ENCODE results near the gene ABHD3.
"Not testable (repeated sequence)": the region's sequence is repeated elsewhere in the genome, so short reads cannot be mapped to it uniquely, and the experiment has no call there.

The ABHD3 gene, protein sequence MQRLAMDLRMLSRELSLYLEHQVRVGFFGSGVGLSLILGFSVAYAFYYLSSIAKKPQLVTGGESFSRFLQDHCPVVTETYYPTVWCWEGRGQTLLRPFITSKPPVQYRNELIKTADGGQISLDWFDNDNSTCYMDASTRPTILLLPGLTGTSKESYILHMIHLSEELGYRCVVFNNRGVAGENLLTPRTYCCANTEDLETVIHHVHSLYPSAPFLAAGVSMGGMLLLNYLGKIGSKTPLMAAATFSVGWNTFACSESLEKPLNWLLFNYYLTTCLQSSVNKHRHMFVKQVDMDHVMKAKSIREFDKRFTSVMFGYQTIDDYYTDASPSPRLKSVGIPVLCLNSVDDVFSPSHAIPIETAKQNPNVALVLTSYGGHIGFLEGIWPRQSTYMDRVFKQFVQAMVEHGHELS

DNA sequence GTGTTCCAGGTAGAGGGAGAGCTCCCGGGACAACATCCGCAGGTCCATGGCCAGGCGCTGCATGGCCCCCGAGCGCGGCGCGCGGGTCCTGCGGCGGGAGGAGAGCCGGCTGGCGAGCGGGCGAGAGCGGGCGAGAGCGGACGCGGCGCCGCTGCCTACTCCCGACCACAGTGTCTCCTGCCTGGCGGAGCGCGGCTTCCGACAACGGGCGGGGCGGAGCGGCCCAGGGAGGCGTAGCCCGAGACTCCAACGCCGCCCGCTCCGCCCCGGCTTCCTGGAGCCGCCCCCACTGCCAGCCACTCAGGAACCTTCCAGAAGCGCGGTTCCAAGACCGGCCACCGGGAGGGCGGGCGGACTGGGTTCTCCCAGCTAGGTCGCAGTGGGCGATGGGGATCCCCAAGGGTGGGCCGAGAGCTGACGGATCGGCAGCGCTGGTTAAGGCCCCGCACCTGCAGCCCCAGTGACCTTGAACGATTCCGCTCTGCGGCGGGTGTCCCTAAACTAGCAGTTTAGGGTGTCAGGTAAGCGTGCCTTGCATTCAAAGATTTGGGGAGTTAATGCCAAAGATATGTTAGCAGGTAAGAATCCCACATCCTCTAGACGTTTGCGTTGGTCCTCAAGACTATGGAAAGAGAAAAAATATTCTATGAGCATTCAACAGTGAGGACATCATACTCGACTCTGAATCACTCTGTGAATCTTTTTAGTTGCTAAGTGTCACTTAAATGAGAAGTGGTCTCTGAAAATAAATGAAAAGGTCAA, at the start of gene ABHD3:
Gene ABHD3 (minus strand): TSS at position 172 of the 762 bp plus-strand sequence. CDS start 109 bp downstream, at position 63.
- DNase-seq, result peak; percentile 65

- no peak for DNase-seq
Measured at GRCh38 chr18:21747764-21748693, 43.5 kb upstream of the ABHD3 start.

- DNase-seq, result no peak
Measured at GRCh38 chr18:21747268-21747667, 42.7 kb upstream of the ABHD3 start.

GRCh38 chr18:21745231-21745630, 40.7 kb upstream of the ABHD3 start:
- DNase-seq, result no peak

- no peak for DNase-seq
Measured at GRCh38 chr18:21743166-21743832, 38.7 kb upstream of the ABHD3 start.

GRCh38 chr18:21742315-21742687, 37.7 kb upstream of the ABHD3 start:
- DNase-seq, result no peak

GRCh38 chr18:21741562-21742314, 37.2 kb upstream of the ABHD3 start:
- no peak for DNase-seq

DNA sequence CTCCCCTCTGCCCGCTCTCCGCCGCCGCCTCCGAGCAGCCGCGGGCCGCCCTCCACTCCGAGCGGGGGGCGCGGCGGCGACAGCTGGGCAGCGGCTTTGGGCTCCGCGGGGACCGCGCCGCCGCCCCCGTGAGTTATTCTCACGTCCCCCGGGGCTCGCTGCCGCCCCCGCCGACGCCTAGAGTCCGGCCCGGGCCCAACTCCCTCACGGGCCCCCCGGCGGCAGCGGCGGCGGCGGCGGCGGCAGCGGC, 36.7 kb upstream of the ABHD3 start:
- DNase-seq, result no peak

DNA sequence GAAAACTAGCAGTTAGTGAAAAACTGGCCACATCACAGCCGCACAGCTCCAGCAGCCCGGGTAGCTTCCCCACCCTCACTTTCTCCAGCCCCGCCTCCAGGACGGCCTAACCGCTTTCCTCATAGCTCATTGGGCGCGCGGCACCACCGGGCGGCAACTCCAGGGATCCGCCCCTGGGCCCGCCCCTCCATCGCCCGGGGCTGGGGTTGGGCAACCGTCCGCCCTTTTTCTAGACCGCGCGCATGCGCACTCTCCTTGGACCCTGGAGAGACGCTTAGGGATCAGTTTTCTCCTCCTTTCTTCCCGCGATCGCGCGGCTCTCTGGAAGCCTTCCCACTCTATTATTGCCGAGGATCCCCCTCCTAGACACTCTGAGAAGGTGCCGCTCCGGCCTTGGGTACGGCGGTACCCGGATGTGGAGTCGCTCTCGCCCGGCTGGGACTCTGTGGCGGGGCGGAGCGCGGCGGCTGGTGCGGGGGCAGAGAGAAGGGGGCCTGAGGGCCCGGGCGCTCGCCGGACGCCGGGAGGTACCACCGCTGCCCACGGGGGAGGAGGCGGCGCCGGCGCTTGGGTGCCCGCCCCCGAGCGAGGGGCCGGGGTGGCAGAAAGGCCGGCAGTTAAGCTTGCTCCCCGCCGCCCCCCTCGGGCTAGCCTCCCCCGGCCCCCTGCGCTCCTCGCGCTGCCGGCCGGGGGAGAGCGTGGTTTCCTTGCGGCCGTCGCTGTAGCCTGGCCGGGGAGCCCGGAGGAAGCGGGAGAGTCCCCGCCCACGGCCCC, 36.2 kb upstream of the ABHD3 start, which contains the start of gene MIB1:
Gene MIB1 (plus strand): TSS at position 255 of the 774 bp plus-strand sequence. CDS start 792 bp downstream, outside the sequence.
- peak; percentile 89 for DNase-seq

GRCh38 chr18:21739604-21740537, 35.3 kb upstream of the ABHD3 start:
- no peak for DNase-seq

DNA sequence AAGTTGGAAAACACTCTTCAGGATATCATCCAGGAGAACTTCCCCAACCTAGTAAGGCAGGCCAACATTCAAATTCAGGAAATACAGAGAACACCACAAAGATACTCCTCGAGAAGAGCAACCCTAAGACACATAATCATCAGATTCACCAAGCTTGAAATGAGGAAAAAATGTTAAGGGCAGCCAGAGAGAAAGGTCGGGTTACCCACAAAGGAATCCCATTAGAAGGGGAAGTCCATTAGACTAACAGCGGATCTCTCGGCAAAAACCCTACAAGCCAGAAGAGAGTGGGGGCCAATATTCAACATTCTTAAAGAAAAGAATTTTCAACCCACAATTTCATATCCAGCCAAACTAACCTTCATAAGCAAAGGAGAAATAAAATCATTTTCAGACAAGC, 32.4 kb upstream of the ABHD3 start:
- not testable (repeated sequence) for DNase-seq

DNA sequence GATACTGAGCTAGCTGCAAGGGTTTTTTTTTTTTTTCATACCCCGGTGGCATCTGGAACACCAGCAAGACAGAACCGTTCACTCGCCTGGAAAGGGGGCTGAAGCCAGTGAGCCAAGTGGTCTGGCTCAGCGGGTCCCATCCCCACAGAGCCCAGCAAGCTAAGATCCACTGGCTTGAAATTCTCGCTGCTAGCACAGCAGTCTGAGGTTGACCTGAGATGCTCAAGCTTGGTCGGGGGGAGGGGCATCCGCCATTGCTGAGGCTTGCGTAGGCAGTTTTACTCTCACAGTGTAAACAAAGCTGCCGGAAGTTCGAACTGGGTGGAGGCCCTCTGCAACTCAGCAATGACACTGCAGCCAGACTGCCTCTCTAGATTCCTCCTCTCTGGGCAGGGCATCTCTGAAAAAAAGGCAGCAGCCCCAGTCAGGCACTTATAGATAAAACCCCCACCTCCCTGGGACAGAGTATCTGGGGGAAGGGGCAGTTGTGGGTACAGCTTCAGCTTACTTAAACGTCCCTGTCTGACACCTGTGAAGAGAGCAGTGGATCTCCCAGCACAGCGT, 31.0 kb upstream of the ABHD3 start:
- DNase-seq, result no peak

GRCh38 chr18:21733011-21733410, 28.4 kb upstream of the ABHD3 start:
- no peak for DNase-seq

DNA sequence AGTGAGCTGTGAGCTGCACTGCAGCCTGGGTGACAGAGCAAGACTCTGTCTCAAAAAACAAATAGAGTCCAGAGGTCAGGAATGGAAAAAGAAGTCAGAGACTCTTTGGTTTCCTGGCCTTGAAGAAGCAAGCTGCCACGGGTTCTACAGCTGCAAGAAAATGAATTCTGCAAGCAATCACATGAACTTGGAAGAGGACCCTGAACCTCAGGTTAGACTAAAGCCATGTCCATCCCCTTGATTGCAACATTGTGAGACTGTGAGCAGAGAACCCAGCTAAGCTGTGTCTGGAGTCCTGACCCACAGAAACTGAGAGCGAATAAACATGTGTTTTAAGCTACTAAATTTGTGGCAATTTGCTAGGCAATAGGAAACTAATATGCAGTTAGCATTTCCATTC, 23.1 kb upstream of the ABHD3 start:
- no peak for DNase-seq

DNA sequence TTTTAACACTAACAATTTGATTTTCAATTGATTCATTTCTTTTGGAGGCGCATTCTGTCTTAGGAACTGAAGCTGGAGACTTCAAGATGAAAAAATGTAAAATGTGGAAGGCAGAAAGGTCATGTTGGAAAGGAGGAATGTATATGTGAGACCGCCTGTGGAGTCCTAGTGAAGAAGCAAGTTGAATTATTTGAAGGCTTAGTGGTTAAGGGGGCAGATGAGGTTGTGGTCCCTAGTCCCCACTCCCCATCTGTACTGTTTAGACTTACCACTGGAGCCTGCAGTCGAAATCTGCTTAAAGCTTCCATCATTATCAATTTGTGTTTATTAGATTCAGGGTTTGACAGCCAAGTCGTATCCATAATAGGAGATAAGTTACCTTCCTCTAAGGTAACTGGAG, 20.6 kb upstream of the ABHD3 start:
- no peak for DNase-seq

DNA sequence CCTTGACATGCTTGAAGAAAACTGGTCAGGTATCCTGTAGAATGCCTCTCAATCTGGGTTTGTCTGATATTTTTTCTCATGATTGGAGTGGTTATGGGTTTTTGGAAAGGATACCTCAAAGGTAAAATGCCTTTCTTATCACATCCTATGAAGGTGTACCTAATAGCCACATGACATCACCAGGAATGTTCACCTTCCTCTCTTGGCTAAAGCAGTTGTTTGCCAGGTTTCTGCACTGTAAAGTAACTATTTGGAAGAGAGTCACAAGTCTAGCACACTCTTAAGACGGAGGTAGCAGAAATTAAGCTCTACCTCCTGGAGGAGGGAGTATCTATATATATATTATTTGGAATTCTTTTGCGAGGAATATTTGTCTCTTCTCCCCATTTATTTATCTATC, 18.1 kb upstream of the ABHD3 start:
- DNase-seq, result no peak

DNA sequence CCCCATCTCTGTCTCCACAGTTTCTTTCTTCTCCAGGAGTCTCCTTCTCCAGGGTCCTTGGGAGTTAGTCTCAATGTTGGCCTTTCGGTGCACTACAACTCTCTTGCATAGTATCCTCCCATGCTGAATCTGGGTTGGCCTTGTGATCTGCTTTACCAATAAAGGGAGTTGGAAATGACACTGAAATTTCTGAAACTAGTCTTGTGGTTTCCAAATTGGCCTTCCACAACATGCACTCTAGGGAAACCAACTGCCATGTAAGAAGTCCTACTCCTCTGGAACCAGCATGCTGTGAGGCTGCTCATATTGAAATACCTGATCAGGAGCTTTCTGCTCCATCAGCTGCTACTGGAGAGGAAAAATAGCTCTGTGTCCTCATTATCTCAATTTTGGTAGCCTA, 9.9 kb upstream of the ABHD3 start:
- DNase-seq, result no peak

DNA sequence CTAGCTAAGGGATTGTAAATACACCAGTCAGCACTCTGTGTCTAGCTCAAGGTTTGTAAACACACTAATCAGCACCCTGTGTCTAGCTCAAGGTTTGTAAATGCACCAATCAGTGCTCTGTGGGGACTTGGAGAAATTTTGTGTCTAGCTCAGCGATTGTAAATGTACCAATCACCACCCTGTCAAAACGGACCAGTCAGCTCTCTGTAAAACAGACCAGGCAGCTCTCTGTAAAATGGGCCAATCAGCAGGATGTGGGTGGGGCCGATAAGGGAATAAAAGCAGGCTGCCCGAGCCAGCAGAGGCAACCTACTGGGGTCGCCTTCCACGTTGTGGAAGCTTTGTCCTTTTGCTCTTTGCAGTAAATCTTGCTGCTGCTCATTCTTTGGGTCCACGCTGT, 2.6 kb upstream of the ABHD3 start:
- DNase-seq, result not testable (repeated sequence)

DNA sequence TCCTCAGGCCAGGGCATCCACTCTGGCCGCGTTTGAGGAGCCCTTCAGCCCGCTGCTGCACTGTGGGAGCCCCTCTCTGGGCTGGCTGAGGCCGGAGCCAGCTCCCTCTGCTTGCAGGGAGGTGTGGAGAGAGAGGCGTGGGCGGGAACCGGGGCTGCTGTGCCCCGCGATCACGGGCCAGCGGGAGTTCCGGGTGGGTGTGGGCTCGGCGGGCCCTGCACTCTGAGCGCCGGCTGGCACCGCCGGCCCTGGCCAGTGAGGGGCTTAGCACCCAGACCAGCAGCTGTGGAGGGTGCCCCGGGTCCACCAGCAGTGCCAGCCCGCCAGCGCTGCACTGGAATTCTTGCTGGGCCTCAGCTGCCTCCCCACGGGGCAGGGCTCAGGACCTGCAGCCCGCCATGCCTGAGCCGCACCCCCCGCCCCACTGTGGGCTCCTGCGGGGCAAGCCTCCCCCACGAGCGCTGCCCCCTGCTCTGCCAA, 1.9 kb upstream of the ABHD3 start:
- no peak for DNase-seq

Data from NCI-H1694 treated with DMSO at 0.1 percent for 48 hours (cell line).